A549 treated with GW870086 at 1 μM for 4 hours (cell line): ENCODE results near the gene ITGB6. TPM values are rescaled to one million over a fixed set of nuclear protein-coding genes. Genes with fewer than 3 reads are reported as not detected.

ENCODE experiments used
- total RNA-seq: library from RNA; stranded (reverse); fragments of 200-300 nt; extraction: Qiagen RNA extraction; gene quantifications from 5 replicates; pipeline ENCODE4 v1.2.3, GENCODE V29; 2022; ENCODE audit warnings: low read depth

Gene ITGB6, protein sequence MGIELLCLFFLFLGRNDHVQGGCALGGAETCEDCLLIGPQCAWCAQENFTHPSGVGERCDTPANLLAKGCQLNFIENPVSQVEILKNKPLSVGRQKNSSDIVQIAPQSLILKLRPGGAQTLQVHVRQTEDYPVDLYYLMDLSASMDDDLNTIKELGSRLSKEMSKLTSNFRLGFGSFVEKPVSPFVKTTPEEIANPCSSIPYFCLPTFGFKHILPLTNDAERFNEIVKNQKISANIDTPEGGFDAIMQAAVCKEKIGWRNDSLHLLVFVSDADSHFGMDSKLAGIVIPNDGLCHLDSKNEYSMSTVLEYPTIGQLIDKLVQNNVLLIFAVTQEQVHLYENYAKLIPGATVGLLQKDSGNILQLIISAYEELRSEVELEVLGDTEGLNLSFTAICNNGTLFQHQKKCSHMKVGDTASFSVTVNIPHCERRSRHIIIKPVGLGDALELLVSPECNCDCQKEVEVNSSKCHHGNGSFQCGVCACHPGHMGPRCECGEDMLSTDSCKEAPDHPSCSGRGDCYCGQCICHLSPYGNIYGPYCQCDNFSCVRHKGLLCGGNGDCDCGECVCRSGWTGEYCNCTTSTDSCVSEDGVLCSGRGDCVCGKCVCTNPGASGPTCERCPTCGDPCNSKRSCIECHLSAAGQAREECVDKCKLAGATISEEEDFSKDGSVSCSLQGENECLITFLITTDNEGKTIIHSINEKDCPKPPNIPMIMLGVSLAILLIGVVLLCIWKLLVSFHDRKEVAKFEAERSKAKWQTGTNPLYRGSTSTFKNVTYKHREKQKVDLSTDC
- 0.59 to 0.91 TPM (median 0.78 TPM) in 5 replicates for total RNA-seq

DNA sequence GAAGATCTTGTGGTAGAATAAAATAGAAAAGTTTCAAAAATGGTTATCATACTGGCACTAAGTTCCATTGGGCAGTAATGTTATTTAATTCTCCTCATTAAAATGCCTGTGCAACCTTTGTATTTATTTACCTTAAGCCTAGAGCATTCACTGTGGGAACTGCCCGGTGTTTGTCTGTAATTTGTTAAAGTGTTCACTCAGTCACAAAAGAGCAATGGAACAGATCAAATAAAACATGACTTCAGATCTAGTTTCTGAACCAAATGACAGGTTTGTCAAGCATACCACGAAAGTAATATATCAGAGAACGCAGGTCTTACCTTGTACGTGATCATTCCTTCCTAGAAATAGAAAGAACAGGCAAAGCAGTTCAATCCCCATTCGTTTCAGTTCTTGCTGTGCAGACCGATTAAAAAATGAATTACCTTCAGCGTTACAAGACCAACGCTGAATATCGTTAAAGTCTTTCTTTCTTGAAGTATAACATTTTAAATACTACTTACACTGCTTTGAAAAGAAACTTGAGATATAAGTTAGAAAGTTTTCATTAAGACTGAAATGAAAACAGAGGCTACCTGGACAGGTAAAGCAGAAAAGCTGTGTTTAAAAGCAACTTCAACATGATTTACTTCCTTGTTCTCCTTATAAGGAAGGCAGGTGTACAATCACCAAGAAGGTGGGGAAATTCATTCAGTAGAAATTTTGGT lies at the start of gene ITGB6:
Gene ITGB6 (minus strand): TSS at position 590 of the 707 bp plus-strand sequence. CDS start 209 bp downstream, at position 381.

DNA sequence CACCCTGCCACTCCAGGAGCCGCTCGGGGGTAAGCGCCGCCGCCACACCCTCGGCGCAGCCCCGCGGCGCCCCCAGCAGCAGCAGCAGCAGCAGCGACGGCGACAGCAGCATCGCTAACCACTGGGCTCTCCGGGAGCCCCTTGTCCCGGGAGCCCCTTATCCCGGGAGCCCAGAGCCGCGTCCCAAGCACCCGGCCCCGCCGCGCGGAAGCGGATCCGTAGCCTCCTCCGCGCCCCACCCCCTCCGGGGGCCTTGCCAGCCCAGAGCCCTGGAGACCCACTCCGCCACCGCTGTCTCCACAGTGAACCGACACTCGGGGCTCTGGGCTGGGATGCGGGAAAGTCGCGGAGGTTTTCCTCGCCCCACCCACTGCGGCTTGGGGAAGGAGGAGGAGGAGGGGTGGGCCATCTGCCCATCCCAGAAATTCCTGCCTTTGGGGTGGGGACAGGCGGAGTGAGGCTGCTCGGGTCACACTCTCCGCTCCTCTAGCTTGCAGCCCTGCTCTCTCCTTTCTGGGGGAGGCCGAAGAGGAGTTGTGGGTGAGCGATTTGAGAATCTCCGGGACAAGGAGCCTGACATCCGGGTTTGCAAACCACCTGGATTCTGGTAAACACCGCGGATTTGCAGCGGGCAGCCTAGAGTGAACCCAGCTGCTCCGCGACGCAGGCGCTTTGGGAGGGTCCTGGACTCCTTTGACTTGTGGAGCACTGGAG lies 137.6 kb downstream of the ITGB6 start, which contains the start of gene PLA2R1:
Gene PLA2R1 (minus strand): TSS at position 324 of the 714 bp plus-strand sequence. CDS start 212 bp downstream, at position 112.

Other genes with a start within 250 kb of the ITGB6 start
- gene PLA2R1, start 137.7 kb downstream of the ITGB6 start, total RNA-seq = 2.0 to 2.7 TPM (median 2.3 TPM) in 5 replicates